Ammon's horn (tissue), 1 donor: ENCODE measurements around the gene MGAT5.

Experiments used
- DNase-seq: peaks from one replicate; pipeline ENCODE4 v3.0.0-alpha.2; 2016; ENCODE audit warnings: low spot score

MGAT5 gene

DNA sequence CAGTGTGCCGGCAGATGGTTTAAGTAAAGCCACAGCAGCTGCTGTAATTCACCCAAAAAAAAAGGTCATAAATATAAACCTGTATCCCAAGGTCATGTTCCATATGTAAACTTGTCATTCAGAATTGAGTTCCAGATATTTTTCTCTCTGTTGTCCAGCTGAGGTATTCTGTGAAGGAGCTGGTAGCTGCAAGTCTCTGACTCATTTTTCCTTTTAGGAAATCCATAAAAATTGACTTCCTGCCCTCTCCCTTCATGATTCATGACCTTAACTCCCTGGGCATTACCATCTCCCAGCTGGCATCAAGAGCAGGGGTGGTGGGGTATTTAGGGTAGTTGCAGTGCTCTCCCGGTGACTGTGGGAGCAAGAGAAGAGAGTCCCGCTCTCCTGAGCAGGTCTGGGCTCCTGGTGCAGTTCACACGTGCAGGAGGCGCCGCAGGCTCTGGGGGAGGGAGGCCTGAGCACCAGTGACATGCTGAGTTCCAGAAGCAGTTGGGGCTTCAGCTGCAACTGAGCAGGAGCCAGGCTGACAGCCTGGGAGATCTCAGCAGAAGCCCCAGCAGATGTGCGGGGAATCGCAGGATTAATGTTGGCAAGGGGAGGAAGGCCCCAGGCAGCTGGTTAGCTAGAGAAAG is 192.6 kb downstream of the MGAT5 start:
- DNase-seq = peak; percentile 35

GRCh38 chr2:134447669-134448068 is 193.8 kb downstream of the MGAT5 start:
- no peak for DNase-seq

DNA sequence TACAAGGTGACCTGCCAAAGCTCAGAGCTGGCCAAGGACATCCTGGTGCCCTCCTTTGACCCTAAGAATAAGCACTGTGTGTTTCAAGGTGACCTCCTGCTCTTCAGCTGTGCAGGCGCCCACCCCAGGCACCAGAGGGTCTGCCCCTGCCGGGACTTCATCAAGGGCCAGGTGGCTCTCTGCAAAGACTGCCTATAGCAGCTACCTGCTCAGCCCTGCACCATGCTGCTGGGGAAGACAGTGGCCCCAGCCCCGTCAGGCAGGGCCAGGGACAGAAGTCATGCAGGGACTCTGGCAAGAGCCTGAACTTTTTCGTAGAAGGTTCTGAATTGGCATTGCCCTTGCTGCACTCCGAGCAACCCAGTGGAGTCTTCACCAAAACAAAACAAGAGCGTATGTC is 194.8 kb downstream of the MGAT5 start:
- DNase-seq = no peak

DNA sequence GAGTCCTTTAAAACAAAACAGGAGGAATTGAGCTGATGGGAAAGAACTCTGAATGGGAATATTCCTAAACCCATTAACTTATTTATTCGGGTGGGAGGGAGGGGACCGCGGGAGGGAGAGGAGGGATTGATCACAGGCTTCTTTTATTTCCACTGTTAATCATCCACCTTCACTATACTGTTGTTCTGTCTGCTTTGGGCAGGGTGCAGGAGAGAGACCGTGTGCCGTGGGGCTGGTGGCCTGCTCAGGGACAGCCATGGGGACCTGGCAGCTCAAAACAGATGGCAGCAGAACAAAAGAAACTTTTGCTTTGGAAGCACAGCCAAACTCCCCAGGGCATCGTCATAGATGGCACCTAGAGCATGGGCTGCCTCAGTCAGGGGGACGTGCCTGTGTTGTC is 195.3 kb downstream of the MGAT5 start:
- DNase-seq = no peak

GRCh38 chr2:134449751-134450513 is 196.1 kb downstream of the MGAT5 start:
- DNase-seq = no peak

DNA sequence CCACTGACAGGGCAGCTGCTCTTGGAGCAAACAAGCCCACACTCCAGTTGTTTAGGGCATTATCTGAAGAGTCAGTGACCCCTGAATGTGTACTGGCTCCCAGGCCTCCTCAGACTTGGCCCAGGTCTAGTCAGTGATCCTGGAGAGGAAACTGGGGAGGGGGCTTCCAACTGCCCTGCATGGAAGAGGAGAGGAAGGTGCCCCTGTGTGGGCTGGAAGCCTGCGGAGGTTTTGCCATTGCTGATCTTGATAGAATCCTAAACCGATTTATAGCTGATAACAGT is 197.4 kb downstream of the MGAT5 start:
- no peak for DNase-seq

GRCh38 chr2:134452042-134452733 is 198.3 kb downstream of the MGAT5 start:
- DNase-seq = no peak

DNA sequence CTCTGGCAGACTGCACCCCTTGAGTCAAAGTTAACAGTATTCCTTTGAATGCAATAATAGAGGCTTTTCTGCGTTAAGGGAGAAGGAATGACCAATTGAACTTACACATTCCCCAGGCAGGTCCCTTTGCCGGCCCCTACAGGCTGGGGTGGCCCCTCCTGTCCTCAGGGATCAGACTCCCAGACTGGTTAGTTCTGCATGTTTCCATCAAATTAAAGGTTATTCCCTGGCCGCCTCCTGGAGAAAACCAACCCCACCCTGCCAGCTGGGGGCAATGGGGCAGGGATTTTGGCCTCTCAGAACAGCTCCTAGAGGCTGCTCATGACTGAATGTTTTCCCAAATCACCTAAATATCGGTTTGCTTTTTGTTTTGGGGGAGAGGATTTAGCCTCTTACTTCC is 199.6 kb downstream of the MGAT5 start:
- no peak for DNase-seq

DNA sequence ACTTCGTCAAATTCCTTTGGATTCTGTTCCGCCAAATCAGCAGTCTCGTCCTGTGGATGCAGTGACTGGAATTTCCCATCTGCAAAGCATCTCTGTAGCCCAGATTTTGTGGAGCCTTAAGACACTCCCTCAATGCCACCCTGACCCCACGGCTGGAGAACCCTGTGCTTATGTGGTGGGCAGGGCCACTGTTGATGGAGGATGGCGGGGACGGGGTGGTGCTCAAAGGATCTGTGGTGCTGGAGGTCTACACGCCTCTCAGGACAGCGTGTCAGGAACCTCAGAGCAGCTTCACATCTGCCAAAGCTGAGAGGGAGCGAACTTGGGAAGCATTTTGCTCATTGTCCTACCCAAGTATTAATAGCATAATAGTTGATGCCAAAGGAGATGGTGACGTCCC is 200.1 kb downstream of the MGAT5 start:
- DNase-seq = no peak

GRCh38 chr2:134454426-134454825 is 200.6 kb downstream of the MGAT5 start:
- no peak for DNase-seq

GRCh38 chr2:134454931-134455330 is 201.1 kb downstream of the MGAT5 start:
- DNase-seq = no peak

- DNase-seq = no peak
These were observed 201.6 kb downstream of the MGAT5 start for GRCh38 chr2:134455426-134455825.

DNA sequence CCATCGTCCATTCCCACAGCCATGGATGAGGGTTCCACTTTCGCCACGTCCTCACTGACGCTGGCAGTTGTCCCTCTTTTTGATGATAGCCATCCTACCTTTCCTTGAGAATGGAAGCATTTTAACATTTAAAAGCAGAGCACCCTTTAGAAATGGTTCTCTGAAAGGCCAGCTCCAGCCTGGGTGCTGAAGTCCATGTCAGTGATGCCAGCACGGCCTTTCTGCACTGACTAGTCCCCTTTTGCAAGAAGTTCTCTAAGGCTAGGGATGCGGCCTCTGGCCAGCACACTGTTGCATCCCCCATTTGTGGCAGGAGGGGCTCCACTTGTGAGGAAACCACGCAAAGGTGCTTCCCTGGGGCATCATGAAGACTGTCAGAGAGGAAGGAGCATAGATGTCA is 203.5 kb downstream of the MGAT5 start:
- DNase-seq = no peak

GRCh38 chr2:134457765-134458472 is 204.0 kb downstream of the MGAT5 start:
- no peak for DNase-seq

- no peak for DNase-seq
These were observed 204.6 kb downstream of the MGAT5 start for GRCh38 chr2:134458473-134458853.

GRCh38 chr2:134458950-134459349 is 205.1 kb downstream of the MGAT5 start:
- no peak for DNase-seq

GRCh38 chr2:134459706-134460406 is 206.0 kb downstream of the MGAT5 start:
- no peak for DNase-seq

GRCh38 chr2:134460583-134460998 is 206.7 kb downstream of the MGAT5 start:
- peak; percentile 85 for DNase-seq

- no peak for DNase-seq
These were observed 207.6 kb downstream of the MGAT5 start for GRCh38 chr2:134461511-134461910.

DNA sequence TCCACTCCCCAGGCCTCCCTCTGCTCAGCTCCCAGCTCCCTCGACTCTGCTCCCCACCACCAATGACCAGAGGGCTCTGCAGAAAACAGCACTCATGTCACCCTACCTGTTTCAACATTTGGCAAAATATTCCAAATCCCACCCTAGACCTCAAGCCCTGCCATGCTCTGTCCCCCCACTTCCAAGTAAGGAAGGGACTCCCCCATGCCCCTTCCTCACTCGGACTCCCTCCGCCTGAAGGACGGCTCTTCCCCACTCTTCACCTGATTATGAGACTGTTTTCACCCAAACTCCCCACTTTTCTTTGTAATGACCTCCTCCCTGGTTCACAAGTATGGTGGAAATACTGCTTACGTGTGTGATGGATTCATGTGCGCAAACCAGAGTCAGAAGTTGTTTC is 208.4 kb downstream of the MGAT5 start:
- no peak for DNase-seq

GRCh38 chr2:134462791-134463698 is 209.2 kb downstream of the MGAT5 start:
- no peak for DNase-seq
